Measurements from ENCODE around the gene KCNE2. TPM values are rescaled to one million over a fixed set of nuclear protein-coding genes. Genes with fewer than 3 reads are reported as not detected.

Gene KCNE2
- polyA plus RNA-seq (2013), result 0.22 TPM

DNA sequence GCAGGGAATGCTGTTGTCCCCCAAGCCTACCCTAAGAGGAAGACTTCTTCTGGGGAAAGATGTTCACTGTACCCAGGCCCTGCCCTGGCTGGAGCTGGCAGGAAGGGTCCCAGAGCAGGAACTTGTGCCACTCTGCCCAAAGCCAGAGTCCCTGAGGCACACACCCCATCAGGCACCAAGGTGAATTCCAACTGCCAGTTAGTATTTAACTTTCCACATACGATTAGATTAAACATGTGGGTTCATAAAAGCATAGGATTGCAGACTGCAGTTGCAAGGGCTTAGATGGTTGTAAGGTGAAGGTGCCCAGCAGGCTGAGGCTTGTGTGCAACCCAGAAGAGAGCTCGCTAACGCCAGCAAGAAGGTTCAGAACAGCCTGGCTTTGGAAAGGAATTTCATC, at the start of gene KCNE2:
TSS of gene KCNE2 (plus strand) at position 274 of the 400 bp plus-strand sequence. CDS start 6,473 bp downstream, outside the sequence.
- Histone ChIP-seq H3K36me3 (ENCODE audit: control insufficient read depth in 4 of 4, insufficient read depth in 4 of 4, low read length in 3 of 4) (no peaks in the 10 kb centered on the region), H3K27ac (ENCODE audit: insufficient read depth in 1 of 2, low read depth in 1 of 2, low read length in 2 of 2, poor library complexity in 1 of 2, severe bottlenecking in 2 of 2) (no peak within 1 kb of the TSS), H3K27me3 (replicated peaks in 2 of 5; ENCODE audit: control insufficient read depth in 4 of 5, insufficient read depth in 5 of 5, low read length in 4 of 5) (no peaks in the 10 kb centered on the region), H3K4me1 (ENCODE audit: control extremely low read depth in 1 of 4, control insufficient read depth in 4 of 4, insufficient read depth in 4 of 4, low read length in 3 of 4) (peaks cover 0 to 2% (median 0%) of the 10 kb centered on the region in 4 experiments), H3K9me3 (ENCODE audit: control extremely low read depth in 1 of 5, control insufficient read depth in 4 of 5, insufficient read depth in 2 of 5, low read depth in 1 of 5, low read length in 4 of 5) (no peaks in the 10 kb centered on the region), H3K4me3 (ENCODE audit: control insufficient read depth in 1 of 7, extremely low read depth in 1 of 7, insufficient read depth in 4 of 7, low read depth in 2 of 7, low read length in 6 of 7) (no peak within 1 kb of the TSS)
- POLR2A ChIA-PET, result no interaction called here
- CTCF ChIA-PET, result interaction anchor here (0.6 to 3.0 kb wide), 5 partner anchors 11 to 440 kb away, joined by 3 to 15 read pairs (median 4); no protein-coding TSS in a partner anchor
- DNase-seq, result no peak
- 100% methylated on average over 1 of the region's 3 CpGs for WGBS (ENCODE audit: insufficient coverage)

GRCh38 chr21:34319585-34319984, 44.2 kb upstream of the KCNE2 start:
- Histone ChIP-seq H3K9me3 (ENCODE audit: control extremely low read depth in 1 of 5, control insufficient read depth in 4 of 5, insufficient read depth in 2 of 5, low read depth in 1 of 5, low read length in 4 of 5) (peaks cover 0 to 7% (median 3%) of the 10 kb centered on the region in 5 experiments), H3K27ac (ENCODE audit: insufficient read depth in 1 of 2, low read depth in 1 of 2, low read length in 2 of 2, poor library complexity in 1 of 2, severe bottlenecking in 2 of 2) (no peak overlapping the region), H3K4me1 (ENCODE audit: control extremely low read depth in 1 of 4, control insufficient read depth in 4 of 4, insufficient read depth in 4 of 4, low read length in 3 of 4) (no peaks in the 10 kb centered on the region), H3K4me3 (ENCODE audit: control insufficient read depth in 1 of 7, extremely low read depth in 1 of 7, insufficient read depth in 4 of 7, low read depth in 2 of 7, low read length in 6 of 7) (no peak overlapping the region), H3K36me3 (ENCODE audit: control insufficient read depth in 4 of 4, insufficient read depth in 4 of 4, low read length in 3 of 4) (no peaks in the 10 kb centered on the region), H3K27me3 (replicated peaks in 2 of 5; ENCODE audit: control insufficient read depth in 4 of 5, insufficient read depth in 5 of 5, low read length in 4 of 5) (peaks cover 3 to 17% (median 14%) of the 10 kb centered on the region in 5 experiments)
- no peak for DNase-seq
- POLR2A ChIA-PET, result no interaction called here
- CTCF ChIA-PET, result no interaction called here
- 100% methylated on average over 3 of the region's 3 CpGs for WGBS (ENCODE audit: insufficient coverage)

DNA sequence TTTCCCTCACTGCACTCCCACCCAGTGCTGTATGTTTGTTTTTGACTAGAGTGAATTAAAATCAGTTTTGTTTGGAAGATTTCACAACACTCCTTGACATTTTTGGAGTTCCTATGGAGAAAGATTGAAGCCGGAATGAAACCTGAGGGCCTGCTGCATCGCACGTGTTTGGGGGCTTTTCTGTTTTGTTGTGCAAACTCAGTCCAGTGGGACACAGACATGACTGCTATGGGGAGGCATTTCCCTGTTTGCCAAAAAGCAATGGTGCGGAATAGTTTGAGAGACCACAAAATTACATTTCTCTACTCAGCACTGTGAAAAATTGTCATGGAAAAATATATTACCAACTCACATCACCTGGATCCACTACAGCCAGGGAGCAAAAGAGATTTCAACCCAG, 43.8 kb upstream of the KCNE2 start:
- Histone ChIP-seq H3K27ac (ENCODE audit: insufficient read depth in 1 of 2, low read depth in 1 of 2, low read length in 2 of 2, poor library complexity in 1 of 2, severe bottlenecking in 2 of 2) (no peak overlapping the region), H3K9me3 (ENCODE audit: control extremely low read depth in 1 of 5, control insufficient read depth in 4 of 5, insufficient read depth in 2 of 5, low read depth in 1 of 5, low read length in 4 of 5) (peaks cover 0 to 7% (median 3%) of the 10 kb centered on the region in 5 experiments), H3K4me3 (ENCODE audit: control insufficient read depth in 1 of 7, extremely low read depth in 1 of 7, insufficient read depth in 4 of 7, low read depth in 2 of 7, low read length in 6 of 7) (no peak overlapping the region), H3K27me3 (replicated peaks in 2 of 5; ENCODE audit: control insufficient read depth in 4 of 5, insufficient read depth in 5 of 5, low read length in 4 of 5) (peaks cover 3 to 17% (median 14%) of the 10 kb centered on the region in 5 experiments), H3K36me3 (ENCODE audit: control insufficient read depth in 4 of 4, insufficient read depth in 4 of 4, low read length in 3 of 4) (no peaks in the 10 kb centered on the region), H3K4me1 (ENCODE audit: control extremely low read depth in 1 of 4, control insufficient read depth in 4 of 4, insufficient read depth in 4 of 4, low read length in 3 of 4) (no peaks in the 10 kb centered on the region)
- CTCF ChIA-PET, result no interaction called here
- 100% methylated on average over 3 of the region's 4 CpGs for WGBS (ENCODE audit: insufficient coverage)
- DNase-seq, result no peak
- POLR2A ChIA-PET, result no interaction called here

DNA sequence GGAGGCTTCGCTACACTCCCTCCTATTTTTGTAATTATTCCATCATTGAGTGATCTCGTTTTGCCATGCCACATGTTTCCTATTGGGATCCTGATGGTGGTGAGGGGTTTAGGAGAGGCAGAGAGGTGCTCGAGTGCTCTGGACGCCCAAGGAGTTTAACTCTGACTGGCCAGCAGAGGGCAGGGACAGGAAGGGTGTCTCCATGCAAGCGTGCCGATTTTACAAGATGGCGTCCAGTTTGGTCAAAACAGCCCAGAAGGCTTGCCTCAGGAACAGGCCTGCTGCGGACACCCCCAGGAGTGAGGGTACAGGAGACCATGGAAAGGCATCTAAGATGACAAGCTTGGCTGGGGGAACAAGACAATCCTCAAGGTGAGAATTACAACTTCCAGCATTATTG, 33.8 kb upstream of the KCNE2 start:
- no peak for DNase-seq
- H3K27ac ChIP-seq (ENCODE audit: insufficient read depth in 1 of 2, low read depth in 1 of 2, low read length in 2 of 2, poor library complexity in 1 of 2, severe bottlenecking in 2 of 2), result no peak overlapping the region
- H3K36me3 ChIP-seq (ENCODE audit: control insufficient read depth in 4 of 4, insufficient read depth in 4 of 4, low read length in 3 of 4), result no peaks in the 10 kb centered on the region
- ChIA-PET POLR2A (no interaction called here), CTCF (interaction anchor here (2.3 kb wide), 1 partner anchor 406 kb away, joined by 4 read pairs; no protein-coding TSS in a partner anchor)
- no peak overlapping the region for H3K4me3 ChIP-seq (ENCODE audit: control insufficient read depth in 1 of 7, extremely low read depth in 1 of 7, insufficient read depth in 4 of 7, low read depth in 2 of 7, low read length in 6 of 7)
- over 99% methylated on average over 8 of the region's 8 CpGs for WGBS (ENCODE audit: insufficient coverage)
- H3K9me3 ChIP-seq (ENCODE audit: control extremely low read depth in 1 of 5, control insufficient read depth in 4 of 5, insufficient read depth in 2 of 5, low read depth in 1 of 5, low read length in 4 of 5), result peaks cover 0 to 7% (median 4%) of the 10 kb centered on the region in 5 experiments
- no peaks in the 10 kb centered on the region for H3K4me1 ChIP-seq (ENCODE audit: control extremely low read depth in 1 of 4, control insufficient read depth in 4 of 4, insufficient read depth in 4 of 4, low read length in 3 of 4)
- peaks cover 0 to 2% (median 0%) of the 10 kb centered on the region in 5 experiments for H3K27me3 ChIP-seq (replicated peaks in 2 of 5; ENCODE audit: control insufficient read depth in 4 of 5, insufficient read depth in 5 of 5, low read length in 4 of 5)

DNA sequence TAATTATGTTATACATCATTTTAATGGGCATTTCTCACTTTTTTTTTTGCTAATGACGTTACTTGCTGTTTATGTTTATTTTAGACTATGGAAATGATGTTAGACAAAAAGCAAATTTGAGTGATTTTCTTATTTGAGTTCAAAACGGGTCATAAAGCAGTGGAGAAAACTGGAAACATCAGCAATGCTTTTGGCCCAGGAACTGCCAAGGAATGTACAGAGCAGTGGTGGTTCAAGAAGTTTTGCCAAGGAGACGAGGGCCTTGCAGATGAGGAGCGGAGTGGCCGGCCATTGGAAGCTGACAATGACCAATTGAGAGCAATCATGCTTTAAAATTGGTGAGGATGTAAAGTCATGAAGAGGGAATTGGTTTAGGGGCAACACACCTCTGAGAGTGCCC, 32.1 kb upstream of the KCNE2 start:
- POLR2A ChIA-PET, result no interaction called here

DNA sequence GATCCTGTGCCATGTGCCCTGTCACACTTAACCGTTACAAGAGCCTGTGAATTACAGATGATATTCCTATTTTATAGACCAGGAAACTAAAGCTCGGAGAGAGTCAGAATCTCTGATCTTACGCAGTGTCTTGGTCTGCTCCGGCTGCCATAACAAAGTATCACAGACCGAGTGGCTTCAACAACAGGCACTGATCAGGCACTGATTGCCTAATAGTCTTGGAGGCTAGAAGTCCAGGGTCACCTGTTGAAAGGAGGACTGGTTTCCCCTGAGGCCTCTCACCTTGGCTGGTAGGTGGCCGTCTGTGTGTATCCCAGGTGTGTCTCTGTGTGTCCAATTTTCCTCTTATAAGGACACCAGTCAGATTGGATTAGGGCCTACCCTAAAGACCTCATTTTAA, 31.5 kb upstream of the KCNE2 start:
- no peak overlapping the region for H3K4me3 ChIP-seq (ENCODE audit: control insufficient read depth in 1 of 7, extremely low read depth in 1 of 7, insufficient read depth in 4 of 7, low read depth in 2 of 7, low read length in 6 of 7)
- peaks cover 0 to 5% (median 0%) of the 10 kb centered on the region in 4 experiments for H3K4me1 ChIP-seq (ENCODE audit: control extremely low read depth in 1 of 4, control insufficient read depth in 4 of 4, insufficient read depth in 4 of 4, low read length in 3 of 4)
- 97% methylated on average over 5 of the region's 6 CpGs for WGBS (ENCODE audit: insufficient coverage)
- H3K27me3 ChIP-seq (replicated peaks in 2 of 5; ENCODE audit: control insufficient read depth in 4 of 5, insufficient read depth in 5 of 5, low read length in 4 of 5), result no peaks in the 10 kb centered on the region
- no peak for DNase-seq
- no peaks in the 10 kb centered on the region for H3K36me3 ChIP-seq (ENCODE audit: control insufficient read depth in 4 of 4, insufficient read depth in 4 of 4, low read length in 3 of 4)
- no peak overlapping the region for H3K27ac ChIP-seq (ENCODE audit: insufficient read depth in 1 of 2, low read depth in 1 of 2, low read length in 2 of 2, poor library complexity in 1 of 2, severe bottlenecking in 2 of 2)
- POLR2A ChIA-PET, result no interaction called here
- CTCF ChIA-PET, result no interaction called here
- H3K9me3 ChIP-seq (ENCODE audit: control extremely low read depth in 1 of 5, control insufficient read depth in 4 of 5, insufficient read depth in 2 of 5, low read depth in 1 of 5, low read length in 4 of 5), result peaks cover 0 to 7% (median 4%) of the 10 kb centered on the region in 5 experiments

More for the DNA sequence above, 32.1 kb upstream of the KCNE2 start:
- 95% methylated on average over 5 of the region's 5 CpGs for WGBS (ENCODE audit: insufficient coverage)
- H3K27me3 ChIP-seq (replicated peaks in 2 of 5; ENCODE audit: control insufficient read depth in 4 of 5, insufficient read depth in 5 of 5, low read length in 4 of 5), result no peaks in the 10 kb centered on the region
- H3K4me3 ChIP-seq (ENCODE audit: control insufficient read depth in 1 of 7, extremely low read depth in 1 of 7, insufficient read depth in 4 of 7, low read depth in 2 of 7, low read length in 6 of 7), result no peak overlapping the region
- no peaks in the 10 kb centered on the region for H3K36me3 ChIP-seq (ENCODE audit: control insufficient read depth in 4 of 4, insufficient read depth in 4 of 4, low read length in 3 of 4)
- H3K9me3 ChIP-seq (ENCODE audit: control extremely low read depth in 1 of 5, control insufficient read depth in 4 of 5, insufficient read depth in 2 of 5, low read depth in 1 of 5, low read length in 4 of 5), result peaks cover 0 to 7% (median 4%) of the 10 kb centered on the region in 5 experiments
- no peak for DNase-seq
- CTCF ChIA-PET, result no interaction called here
- peaks cover 0 to 2% (median 0%) of the 10 kb centered on the region in 4 experiments for H3K4me1 ChIP-seq (ENCODE audit: control extremely low read depth in 1 of 4, control insufficient read depth in 4 of 4, insufficient read depth in 4 of 4, low read length in 3 of 4)
- H3K27ac ChIP-seq (ENCODE audit: insufficient read depth in 1 of 2, low read depth in 1 of 2, low read length in 2 of 2, poor library complexity in 1 of 2, severe bottlenecking in 2 of 2), result no peak overlapping the region

- 97% methylated on average over 10 of the region's 13 CpGs for whole genome bisulfite sequencing (ENCODE audit: insufficient coverage)
- H3K4me3 ChIP-seq (ENCODE audit: control insufficient read depth in 1 of 7, extremely low read depth in 1 of 7, insufficient read depth in 4 of 7, low read depth in 2 of 7, low read length in 6 of 7), result no peak overlapping the region
- DNase-seq, result no peak
- no peak overlapping the region for H3K27ac ChIP-seq (ENCODE audit: insufficient read depth in 1 of 2, low read depth in 1 of 2, low read length in 2 of 2, poor library complexity in 1 of 2, severe bottlenecking in 2 of 2)
- H3K4me1 ChIP-seq (ENCODE audit: control extremely low read depth in 1 of 4, control insufficient read depth in 4 of 4, insufficient read depth in 4 of 4, low read length in 3 of 4), result peaks cover 0 to 13% (median 0%) of the 10 kb centered on the region in 4 experiments
- CTCF ChIA-PET, result no interaction called here
- H3K9me3 ChIP-seq (ENCODE audit: control extremely low read depth in 1 of 5, control insufficient read depth in 4 of 5, insufficient read depth in 2 of 5, low read depth in 1 of 5, low read length in 4 of 5), result peaks cover 0 to 7% (median 4%) of the 10 kb centered on the region in 5 experiments
- H3K36me3 ChIP-seq (ENCODE audit: control insufficient read depth in 4 of 4, insufficient read depth in 4 of 4, low read length in 3 of 4), result no peaks in the 10 kb centered on the region
- POLR2A ChIA-PET, result no interaction called here
- H3K27me3 ChIP-seq (replicated peaks in 2 of 5; ENCODE audit: control insufficient read depth in 4 of 5, insufficient read depth in 5 of 5, low read length in 4 of 5), result no peaks in the 10 kb centered on the region
Observed at GRCh38 chr21:34333121-34333739, 30.6 kb upstream of the KCNE2 start.
